Measurements from ENCODE around the gene LIN7C. TPM values are rescaled to one million over a fixed set of nuclear protein-coding genes. Genes with fewer than 3 reads are reported as not detected.

Gene LIN7C
- total and polyA plus RNA-seq, 9 donors: 7.0 to 39.0 (median 33.1) TPM

DNA sequence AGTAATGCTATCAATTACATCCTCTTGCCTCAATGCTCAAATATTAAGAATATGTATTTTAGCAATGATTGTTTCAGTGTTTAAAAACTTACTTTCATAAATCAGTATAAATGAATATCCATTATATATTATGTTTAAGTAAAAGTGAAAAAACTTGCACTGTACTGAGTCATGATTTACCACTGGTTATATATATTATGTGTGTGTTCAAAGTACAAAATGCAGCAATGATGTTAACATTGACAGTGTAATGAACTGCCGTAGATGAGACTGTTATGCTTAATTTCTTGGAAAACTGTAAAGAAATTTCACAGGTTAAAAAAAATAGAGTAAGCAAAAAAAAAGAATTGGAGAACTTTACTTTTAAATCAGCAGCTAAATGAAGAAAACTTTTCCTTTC is 8.7 kb downstream of the LIN7C start:
- 87 to 97% (median 94%) methylated on average over 1 of the region's 1 CpG for WGBS, 3 donors
- DNase-seq: no peak
- Histone ChIP-seq H3K4me3 (no peak overlapping the region), H3K9me3 (no peaks in the 10 kb centered on the region), H3K27ac (no peak overlapping the region), H3K36me3 (no peaks in the 10 kb centered on the region), H3K27me3 (no peaks in the 10 kb centered on the region), H3K4me1 (ENCODE audit: insufficient read depth) (no peaks in the 10 kb centered on the region)
- intact Hi-C loops (cut with DNase I): no loop called here
- TF ChIP-seq POLR2A (IDR thresholded peaks at IDR 0.05): no peak
- TF ChIP-seq, protein P1, sequence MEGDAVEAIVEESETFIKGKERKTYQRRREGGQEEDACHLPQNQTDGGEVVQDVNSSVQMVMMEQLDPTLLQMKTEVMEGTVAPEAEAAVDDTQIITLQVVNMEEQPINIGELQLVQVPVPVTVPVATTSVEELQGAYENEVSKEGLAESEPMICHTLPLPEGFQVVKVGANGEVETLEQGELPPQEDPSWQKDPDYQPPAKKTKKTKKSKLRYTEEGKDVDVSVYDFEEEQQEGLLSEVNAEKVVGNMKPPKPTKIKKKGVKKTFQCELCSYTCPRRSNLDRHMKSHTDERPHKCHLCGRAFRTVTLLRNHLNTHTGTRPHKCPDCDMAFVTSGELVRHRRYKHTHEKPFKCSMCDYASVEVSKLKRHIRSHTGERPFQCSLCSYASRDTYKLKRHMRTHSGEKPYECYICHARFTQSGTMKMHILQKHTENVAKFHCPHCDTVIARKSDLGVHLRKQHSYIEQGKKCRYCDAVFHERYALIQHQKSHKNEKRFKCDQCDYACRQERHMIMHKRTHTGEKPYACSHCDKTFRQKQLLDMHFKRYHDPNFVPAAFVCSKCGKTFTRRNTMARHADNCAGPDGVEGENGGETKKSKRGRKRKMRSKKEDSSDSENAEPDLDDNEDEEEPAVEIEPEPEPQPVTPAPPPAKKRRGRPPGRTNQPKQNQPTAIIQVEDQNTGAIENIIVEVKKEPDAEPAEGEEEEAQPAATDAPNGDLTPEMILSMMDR (IDR thresholded peaks at IDR 0.05): no peak

DNA sequence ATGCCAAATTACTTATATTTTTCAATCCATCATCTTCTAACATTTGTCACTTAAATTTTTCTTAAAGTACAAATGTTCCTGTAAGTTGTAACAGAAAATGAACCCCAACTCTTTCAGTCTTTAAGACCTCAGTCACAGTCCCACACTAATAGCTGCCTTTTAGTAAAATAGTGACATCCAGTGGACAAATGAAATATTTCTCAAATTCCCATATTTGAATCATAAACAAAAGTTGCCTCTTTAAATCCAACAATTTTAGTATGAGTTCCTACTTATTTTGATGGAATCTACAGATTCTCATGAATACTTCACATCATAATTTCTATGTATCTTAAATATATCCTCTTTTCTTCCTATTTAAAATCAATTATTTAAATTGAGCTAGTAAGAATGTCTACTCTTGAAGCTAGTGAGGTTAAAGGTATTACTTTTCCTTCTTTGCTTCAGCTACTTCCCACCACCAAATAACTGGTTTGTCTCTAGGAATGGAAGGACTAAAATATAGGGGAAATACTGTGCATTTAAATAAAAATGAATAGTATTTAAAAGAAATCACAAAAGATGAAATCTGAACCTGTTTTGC is 9.2 kb downstream of the LIN7C start:
- TF ChIP-seq EP300 (IDR thresholded peaks at IDR 0.05) (no peak), POLR2A (IDR thresholded peaks at IDR 0.05) (no peak)
- TF ChIP-seq, protein P1 (IDR thresholded peaks at IDR 0.05): peak in 2 of 3 donors; percentile 6 to 51
- intact Hi-C loops (cut with DNase I): no loop called here
- no peaks in the 10 kb centered on the region for H3K9me3 ChIP-seq
- no peak overlapping the region for H3K27ac ChIP-seq
- DNase-seq: no peak
- no peak overlapping the region for H3K4me3 ChIP-seq
- no peaks in the 10 kb centered on the region for H3K4me1 ChIP-seq (ENCODE audit: insufficient read depth)
- H3K36me3 ChIP-seq: no peaks in the 10 kb centered on the region
- no peaks in the 10 kb centered on the region for H3K27me3 ChIP-seq

DNA sequence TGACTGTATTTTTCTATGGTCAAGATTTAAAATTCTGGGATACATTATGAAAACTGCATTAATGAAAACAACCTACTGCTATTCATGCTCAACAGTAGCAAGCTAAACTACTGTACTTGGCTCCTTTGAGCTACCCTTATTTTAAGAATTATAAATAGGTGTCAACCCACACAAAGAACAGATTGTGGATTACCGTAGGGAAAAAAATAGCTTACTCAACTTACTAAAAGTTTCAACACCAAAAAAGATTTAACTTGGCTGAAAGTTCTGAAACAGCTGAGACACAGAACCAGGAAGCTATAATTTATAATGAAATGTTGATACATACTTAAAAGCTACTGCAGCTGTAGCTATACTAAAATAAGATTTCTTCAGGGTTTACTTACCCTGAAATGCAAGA is 10.1 kb downstream of the LIN7C start:
- Histone ChIP-seq H3K27ac (no peak overlapping the region), H3K9me3 (no peaks in the 10 kb centered on the region), H3K4me3 (no peak overlapping the region), H3K36me3 (no peaks in the 10 kb centered on the region), H3K27me3 (no peaks in the 10 kb centered on the region), H3K4me1 (ENCODE audit: insufficient read depth) (no peaks in the 10 kb centered on the region)
- no peak for DNase-seq
- intact Hi-C loops (cut with DNase I): no loop called here
- TF ChIP-seq EP300 (IDR thresholded peaks at IDR 0.05) (no peak), POLR2A (IDR thresholded peaks at IDR 0.05) (no peak)
- TF ChIP-seq, protein P1 (IDR thresholded peaks at IDR 0.05): no peak
- WGBS, 3 donors: 3 to 9% (median 3%) methylated on average over 1 of the region's 1 CpG

DNA sequence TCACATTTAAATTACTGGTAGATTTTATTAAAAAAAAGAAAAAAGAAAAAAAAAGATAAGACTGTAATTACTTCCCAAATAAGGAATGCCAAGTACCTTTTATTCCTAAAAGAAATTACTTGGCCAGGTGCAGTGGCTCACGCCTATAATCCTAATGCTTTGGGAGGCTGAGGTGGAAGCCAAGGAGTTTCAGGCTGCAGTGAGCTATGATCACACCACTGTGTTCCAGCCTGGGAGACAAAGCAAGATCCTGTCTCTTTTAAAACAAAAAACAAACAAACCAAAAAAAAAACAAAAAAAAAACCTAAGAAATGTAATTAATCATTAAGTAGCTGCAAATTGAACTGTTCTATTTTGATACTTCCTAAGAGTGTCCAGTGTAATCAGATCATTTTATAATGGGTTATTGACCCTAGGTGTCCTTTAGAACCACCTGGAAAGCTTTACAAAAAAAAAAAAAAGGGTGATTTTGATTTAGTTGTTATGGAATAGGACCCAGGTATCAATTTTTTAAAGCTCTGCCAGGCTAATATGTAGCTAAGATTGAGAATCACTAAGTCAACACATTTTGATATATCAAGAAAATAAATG is 10.8 kb downstream of the LIN7C start:
- intact Hi-C loops (cut with DNase I): no loop called here
- TF ChIP-seq POLR2A (IDR thresholded peaks at IDR 0.05) (no peak), EP300 (IDR thresholded peaks at IDR 0.05) (no peak)
- TF ChIP-seq, protein P1 (IDR thresholded peaks at IDR 0.05): no peak
- Histone ChIP-seq H3K36me3 (no peaks in the 10 kb centered on the region), H3K9me3 (no peaks in the 10 kb centered on the region), H3K4me1 (ENCODE audit: insufficient read depth) (no peaks in the 10 kb centered on the region), H3K27ac (no peak overlapping the region), H3K27me3 (no peaks in the 10 kb centered on the region), H3K4me3 (no peak overlapping the region)
- 88 to 93% (median 88%) methylated on average over 1 of the region's 1 CpG for WGBS, 3 donors
- no peak for DNase-seq
